NOMO-1 treated with dmso at 0.1 percent for 144 hours (cell line): ENCODE data around the gene AOAH.

Source experiments
- DNase-seq: peaks from one replicate; lab custom pipeline; 2025; ENCODE audit not compliant: unreplicated experiment; lab: John Stamatoyannopoulos, UW

Gene AOAH

GRCh38 chr7:36723951-36724664, at the start of gene AOAH:
Gene AOAH (minus strand): TSS chr7:36724494. CDS start chr7:36724148, 346 bp downstream.
- DNase-seq: peak; percentile 91

- DNase-seq: no peak
Observed at GRCh38 chr7:36766451-36766850, 42.2 kb upstream of the AOAH start.

GRCh38 chr7:36765605-36766004, 41.3 kb upstream of the AOAH start:
- no peak for DNase-seq

GRCh38 chr7:36764929-36765328, 40.6 kb upstream of the AOAH start:
- no peak for DNase-seq

GRCh38 chr7:36763132-36763816, 39.0 kb upstream of the AOAH start:
- no peak for DNase-seq

- DNase-seq: no peak
Observed at GRCh38 chr7:36762394-36762793, 38.1 kb upstream of the AOAH start.

- no peak for DNase-seq
Observed at GRCh38 chr7:36761835-36762234, 37.5 kb upstream of the AOAH start.

GRCh38 chr7:36760856-36761762, 36.8 kb upstream of the AOAH start:
- no peak for DNase-seq

- DNase-seq: no peak
Observed at GRCh38 chr7:36758879-36759278, 34.6 kb upstream of the AOAH start.

GRCh38 chr7:36755484-36755883, 31.2 kb upstream of the AOAH start:
- DNase-seq: no peak

GRCh38 chr7:36752026-36752711, 27.9 kb upstream of the AOAH start:
- DNase-seq: no peak

GRCh38 chr7:36750451-36750850, 26.2 kb upstream of the AOAH start:
- DNase-seq: no peak

- peak; percentile 78 for DNase-seq
Observed at GRCh38 chr7:36749282-36749960, 25.1 kb upstream of the AOAH start.

- no peak for DNase-seq
Observed at GRCh38 chr7:36748017-36748487, 23.8 kb upstream of the AOAH start.

GRCh38 chr7:36747280-36748016, 23.2 kb upstream of the AOAH start:
- no peak for DNase-seq

GRCh38 chr7:36746347-36746746, 22.1 kb upstream of the AOAH start:
- DNase-seq: peak; percentile 46

GRCh38 chr7:36742911-36743775, 18.8 kb upstream of the AOAH start:
- peak; percentile 82 for DNase-seq

- no peak for DNase-seq
Observed at GRCh38 chr7:36741866-36742265, 17.6 kb upstream of the AOAH start.

- DNase-seq: no peak
Observed at GRCh38 chr7:36739351-36739750, 15.1 kb upstream of the AOAH start.
